Embryonic facial prominence (tissue), 1 donor: ENCODE results near the gene SH3GL2.
A peak's percentile ranks its signal among the peaks of the same experiment; 100 is the strongest.

ENCODE experiments used
- DNase-seq: peaks from one replicate; pipeline ENCODE4 v3.0.0-alpha.2; 2016; ENCODE audit errors: extremely low spot score

SH3GL2 gene

GRCh38 chr9:17751486-17751885, 172.6 kb downstream of the SH3GL2 start:
- no peak for DNase-seq

GRCh38 chr9:17752021-17752420, 173.2 kb downstream of the SH3GL2 start:
- DNase-seq = no peak

GRCh38 chr9:17757816-17758215, 178.9 kb downstream of the SH3GL2 start:
- no peak for DNase-seq

- DNase-seq = no peak
Observed at GRCh38 chr9:17760250-17760649, 181.4 kb downstream of the SH3GL2 start.

GRCh38 chr9:17761984-17762676, 183.3 kb downstream of the SH3GL2 start:
- DNase-seq = no peak

GRCh38 chr9:17764306-17764705, 185.4 kb downstream of the SH3GL2 start:
- DNase-seq = no peak

GRCh38 chr9:17765131-17765530, 186.3 kb downstream of the SH3GL2 start:
- DNase-seq = peak; percentile 18

- no peak for DNase-seq
Observed at GRCh38 chr9:17772223-17772622, 193.4 kb downstream of the SH3GL2 start.

- DNase-seq = no peak
Observed at GRCh38 chr9:17775656-17776055, 196.8 kb downstream of the SH3GL2 start.

GRCh38 chr9:17776735-17777134, 197.9 kb downstream of the SH3GL2 start:
- no peak for DNase-seq

- DNase-seq = no peak
Observed at GRCh38 chr9:17777465-17777864, 198.6 kb downstream of the SH3GL2 start.

- DNase-seq = no peak
Observed at GRCh38 chr9:17782430-17783149, 203.7 kb downstream of the SH3GL2 start.

GRCh38 chr9:17783227-17783626, 204.4 kb downstream of the SH3GL2 start:
- no peak for DNase-seq

- no peak for DNase-seq
Observed at GRCh38 chr9:17789316-17789715, 210.4 kb downstream of the SH3GL2 start.

GRCh38 chr9:17793713-17794622, 215.1 kb downstream of the SH3GL2 start:
- DNase-seq = no peak

GRCh38 chr9:17795744-17796143, 216.9 kb downstream of the SH3GL2 start:
- no peak for DNase-seq

GRCh38 chr9:17799369-17799768, 220.5 kb downstream of the SH3GL2 start:
- no peak for DNase-seq

- DNase-seq = no peak
Observed at GRCh38 chr9:17800418-17800817, 221.6 kb downstream of the SH3GL2 start.

GRCh38 chr9:17802249-17802857, 223.5 kb downstream of the SH3GL2 start:
- no peak for DNase-seq

- no peak for DNase-seq
Observed at GRCh38 chr9:17807613-17808282, 228.9 kb downstream of the SH3GL2 start.

GRCh38 chr9:17810317-17810716, 231.5 kb downstream of the SH3GL2 start:
- no peak for DNase-seq
